ENCODE data around the gene TSHZ1. TPM values are rescaled to one million over a fixed set of nuclear protein-coding genes. Genes with fewer than 3 reads are reported as not detected.

The TSHZ1 gene
- total and polyA plus RNA-seq, 2 of the 8 experiments (the other 6 are each of a cell fraction or from before 2014, with no cell fraction given) = 0.03 to 0.32 TPM

DNA sequence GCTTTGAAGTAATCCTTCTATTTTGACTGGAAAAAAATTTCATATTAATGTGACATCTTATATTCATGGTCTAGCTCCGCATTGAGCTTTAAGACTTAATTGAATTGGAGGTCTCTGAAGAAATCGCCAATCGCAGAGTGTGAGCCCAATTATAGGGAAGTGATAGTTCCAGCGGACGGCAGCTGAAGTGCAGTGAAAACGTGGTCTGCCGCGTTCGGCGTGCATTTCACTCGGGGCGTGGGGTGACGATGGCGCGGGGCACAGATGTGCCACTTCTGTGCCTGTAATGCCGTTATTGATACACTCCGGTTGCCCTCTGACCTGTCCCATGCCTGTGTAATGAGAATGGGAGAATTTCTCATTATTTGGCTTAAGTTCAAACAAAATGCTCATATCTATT is 106.7 kb downstream of the TSHZ1 start:
- H2BK15ac ChIP-seq (ENCODE audit: low read length) = no peak overlapping the region
- H2BK20ac ChIP-seq (ENCODE audit: low read length) = no peak overlapping the region
- H2BK12ac ChIP-seq (ENCODE audit: low read depth, low read length) = no peak overlapping the region
- no peak for DNase-seq (ENCODE audit: low read depth in 1 of 2, low spot score in 2 of 2)
- H3K4ac ChIP-seq (replicated peaks; ENCODE audit: insufficient read length, low read depth, low read length) = no peak overlapping the region
- no peak overlapping the region for H3K56ac ChIP-seq (replicated peaks; ENCODE audit: insufficient read length, low read depth, low read length)
- H3K27me3 ChIP-seq (replicated peaks in 1 of 4; ENCODE audit: control insufficient read depth in 3 of 4, extremely low read depth in 1 of 4, insufficient read depth in 3 of 4, low read length in 3 of 4) = no peaks in the 10 kb centered on the region
- H2AFZ ChIP-seq (ENCODE audit: low read length) = no peak overlapping the region
- H3K4me1 ChIP-seq (replicated peaks in 1 of 4; ENCODE audit: control insufficient read depth in 3 of 4, insufficient read depth in 4 of 4, low read length in 3 of 4) = no peaks in the 10 kb centered on the region
- WGBS, 2 experiments (ENCODE audit: extremely low coverage in 1 of 2, insufficient coverage in 1 of 2, insufficient read length in 1 of 2, insufficient replicate concordance in 2 of 2, low coverage in 1 of 2, low lambda C conversion rate in 2 of 2, missing lambda C conversion rate in 1 of 2) = 96% methylated on average over 17 of the region's 17 CpGs; no CpG with 5 or more reads in 1 of the 2 experiments
- no peaks in the 10 kb centered on the region for H3K79me1 ChIP-seq (ENCODE audit: low read depth, low read length)
- H2BK5ac ChIP-seq (ENCODE audit: low read depth, low read length) = no peak overlapping the region
- H3K79me2 ChIP-seq (ENCODE audit: control insufficient read depth in 1 of 2, insufficient read depth in 2 of 2, low read length in 2 of 2) = no peaks in the 10 kb centered on the region
- peaks cover 2% of the 10 kb centered on the region; the same call in 1 of the 2 replicates for H3K23me2 ChIP-seq (ENCODE audit: low read depth, low read length)
- no peak overlapping the region for H3K14ac ChIP-seq (ENCODE audit: insufficient read length)
- POLR2A ChIA-PET (ENCODE audit: partially characterized antibody) = no interaction called here
- CTCF ChIA-PET (ENCODE audit: partially characterized antibody) = no interaction called here
- H4K20me1 ChIP-seq (replicated peaks in 1 of 2; ENCODE audit: control insufficient read depth in 1 of 2, insufficient read depth in 2 of 2, low read length in 2 of 2) = no peaks in the 10 kb centered on the region
- H3K23ac ChIP-seq (ENCODE audit: insufficient read length) = no peak overlapping the region
- no peak for FAIRE-seq
- H3K4me2 ChIP-seq (ENCODE audit: insufficient read depth in 1 of 2, low read depth in 2 of 2, low read length in 2 of 2) = no peak overlapping the region
- H3K27ac ChIP-seq (ENCODE audit: low read depth, low read length) = no peak overlapping the region
- no peak overlapping the region for H2AK5ac ChIP-seq (ENCODE audit: low read depth, low read length)
- TF ChIP-seq RBBP5 (IDR thresholded peaks at IDR 0.05; ENCODE audit: borderline replicate concordance, low read depth, low read length) (no peak), CHD2 (IDR thresholded peaks at IDR 0.05; ENCODE audit: low read length) (no peak), SIN3A (conservative IDR thresholded peaks at IDR 0.05 in 1 of 2, IDR thresholded peaks at IDR 0.05 in 1 of 2; ENCODE audit: low read depth in 1 of 2, low read length in 2 of 2) (no peak), KDM4A (IDR thresholded peaks at IDR 0.05; ENCODE audit: low read depth, low read length, severe bottlenecking) (no peak), HDAC6 (IDR thresholded peaks at IDR 0.05; ENCODE audit: low read depth, low read length) (no peak), RFX5 (IDR thresholded peaks at IDR 0.05; ENCODE audit: borderline replicate concordance, low read depth, low read length) (no peak), EZH2 (IDR thresholded peaks at IDR 0.05; ENCODE audit: low read depth, low read length, severe bottlenecking) (no peak), MAFK (IDR thresholded peaks at IDR 0.05; ENCODE audit: low read depth, low read length) (no peak), NRF1 (IDR thresholded peaks at IDR 0.05; ENCODE audit: low read depth, low read length) (no peak), JUN (IDR thresholded peaks at IDR 0.05; ENCODE audit: low read depth, low read length) (no peak), HDAC2 (IDR thresholded peaks at IDR 0.05; ENCODE audit: borderline replicate concordance in 1 of 2, low read depth in 2 of 2, low read length in 2 of 2) (no peak), BRCA1 (IDR thresholded peaks at IDR 0.05; ENCODE audit: low read depth, low read length) (no peak)
- no peak overlapping the region for H2BK120ac ChIP-seq (replicated peaks; ENCODE audit: low read depth, low read length)
- no peaks in the 10 kb centered on the region for H3K9me3 ChIP-seq (ENCODE audit: insufficient read depth in 2 of 2, low read depth in 1 of 2, low read length in 1 of 2)
- H3K36me3 ChIP-seq (ENCODE audit: control insufficient read depth in 2 of 4, insufficient read depth in 4 of 4, low read length in 3 of 4) = no peaks in the 10 kb centered on the region
- no peak overlapping the region for H3K18ac ChIP-seq (ENCODE audit: extremely low read depth, low read length)
- no peak overlapping the region for H4K91ac ChIP-seq (replicated peaks; ENCODE audit: insufficient read length, low read length)
- H4K5ac ChIP-seq (ENCODE audit: insufficient read length, low read depth, low read length) = no peak overlapping the region
- no peak overlapping the region for H3K4me3 ChIP-seq (ENCODE audit: extremely low read depth in 1 of 4, insufficient read depth in 2 of 4, low read depth in 3 of 4, low read length in 4 of 4)
- H4K8ac ChIP-seq (ENCODE audit: extremely low read depth, insufficient read depth, low read length) = no peak overlapping the region
- no peak overlapping the region for H3K9ac ChIP-seq (replicated peaks in 1 of 4; ENCODE audit: extremely low read depth in 1 of 4, low read depth in 3 of 4, low read length in 3 of 4)
